ENCODE data around the gene FAM221B.

Gene FAM221B

DNA sequence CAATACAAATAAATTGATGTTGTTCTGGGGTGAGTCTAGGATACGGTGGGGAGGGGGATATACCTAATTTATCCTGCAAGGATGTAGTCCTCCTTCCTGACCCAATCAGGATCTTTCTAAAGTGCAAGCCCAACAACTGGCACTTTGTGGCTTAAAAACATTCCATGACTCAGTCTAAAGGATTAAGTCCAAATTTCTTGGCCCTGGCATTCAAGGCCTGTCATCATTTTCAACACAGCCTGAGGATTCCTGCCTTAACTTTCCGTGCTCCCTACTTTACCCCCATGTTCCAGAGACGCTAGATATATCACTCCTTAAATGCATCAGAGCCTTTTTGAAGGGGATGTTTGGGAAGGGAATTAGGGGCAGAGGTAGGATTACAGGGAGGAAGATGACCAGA, 1.0 kb downstream of the FAM221B start:
- H3K9me3 ChIP-seq (ENCODE audit: control insufficient read depth, low read length), result no peaks in the 10 kb centered on the region
- peaks cover 2% of the 10 kb centered on the region for H3K4me1 ChIP-seq
- TF ChIP-seq, protein P1, sequence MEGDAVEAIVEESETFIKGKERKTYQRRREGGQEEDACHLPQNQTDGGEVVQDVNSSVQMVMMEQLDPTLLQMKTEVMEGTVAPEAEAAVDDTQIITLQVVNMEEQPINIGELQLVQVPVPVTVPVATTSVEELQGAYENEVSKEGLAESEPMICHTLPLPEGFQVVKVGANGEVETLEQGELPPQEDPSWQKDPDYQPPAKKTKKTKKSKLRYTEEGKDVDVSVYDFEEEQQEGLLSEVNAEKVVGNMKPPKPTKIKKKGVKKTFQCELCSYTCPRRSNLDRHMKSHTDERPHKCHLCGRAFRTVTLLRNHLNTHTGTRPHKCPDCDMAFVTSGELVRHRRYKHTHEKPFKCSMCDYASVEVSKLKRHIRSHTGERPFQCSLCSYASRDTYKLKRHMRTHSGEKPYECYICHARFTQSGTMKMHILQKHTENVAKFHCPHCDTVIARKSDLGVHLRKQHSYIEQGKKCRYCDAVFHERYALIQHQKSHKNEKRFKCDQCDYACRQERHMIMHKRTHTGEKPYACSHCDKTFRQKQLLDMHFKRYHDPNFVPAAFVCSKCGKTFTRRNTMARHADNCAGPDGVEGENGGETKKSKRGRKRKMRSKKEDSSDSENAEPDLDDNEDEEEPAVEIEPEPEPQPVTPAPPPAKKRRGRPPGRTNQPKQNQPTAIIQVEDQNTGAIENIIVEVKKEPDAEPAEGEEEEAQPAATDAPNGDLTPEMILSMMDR (IDR thresholded peaks at IDR 0.05), result no peak

DNA sequence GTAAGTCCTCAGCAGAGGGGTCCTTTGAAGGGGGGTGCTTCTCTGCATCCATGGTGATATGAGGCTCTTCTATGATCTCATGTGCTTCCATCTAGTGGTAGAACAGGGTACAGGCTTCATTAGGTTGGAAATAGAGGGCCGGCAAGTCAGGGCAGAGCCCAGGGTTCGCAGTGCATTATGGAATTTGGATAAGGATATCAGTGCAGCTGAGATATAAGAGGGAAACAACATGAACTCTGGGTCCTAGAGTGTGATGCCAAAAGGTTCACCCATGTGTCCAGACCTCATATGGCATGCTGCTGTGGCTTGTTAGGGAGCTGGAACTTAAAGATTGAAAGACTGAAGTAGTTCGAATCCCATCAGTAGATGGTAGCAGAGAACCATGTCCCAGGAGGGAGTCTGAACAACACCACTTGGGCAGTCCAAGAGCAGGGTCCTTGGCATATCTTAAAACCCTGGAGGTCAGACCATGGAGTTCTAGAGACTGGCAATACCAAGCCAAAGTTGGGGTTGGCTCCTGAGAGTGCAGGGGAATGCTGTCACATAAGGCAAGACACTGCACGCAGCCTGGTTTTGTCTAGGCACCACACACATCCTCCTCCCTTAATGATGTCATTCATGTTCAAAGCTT, 2.3 kb downstream of the FAM221B start:
- H3K4me1 ChIP-seq, result peaks cover 2% of the 10 kb centered on the region
- H3K4me3 ChIP-seq (ENCODE audit: low read depth, low read length), result no peak overlapping the region
- H3K4me2 ChIP-seq (ENCODE audit: low read length), result no peak overlapping the region
- H3K9me3 ChIP-seq (ENCODE audit: control insufficient read depth, low read length), result no peaks in the 10 kb centered on the region
- H3K36me3 ChIP-seq (ENCODE audit: control insufficient read depth, insufficient read depth, low read length), result no peaks in the 10 kb centered on the region
- TF ChIP-seq, protein P1 (IDR thresholded peaks at IDR 0.05), result peak; percentile 53
- no peaks in the 10 kb centered on the region for H3K27me3 ChIP-seq (ENCODE audit: control insufficient read depth, insufficient read depth, low read length)
- peak overlapping the region; percentile 64 for H2AFZ ChIP-seq
- H3K9ac ChIP-seq, result no peak overlapping the region
- H3K79me2 ChIP-seq, result peaks cover 3% of the 10 kb centered on the region
- H3K27ac ChIP-seq, result no peak overlapping the region

More for the DNA sequence above, 1.0 kb downstream of the FAM221B start:
- H3K79me2 ChIP-seq, result peaks cover 3% of the 10 kb centered on the region
- no peak overlapping the region for H2AFZ ChIP-seq
- H3K27me3 ChIP-seq (ENCODE audit: control insufficient read depth, insufficient read depth, low read length), result no peaks in the 10 kb centered on the region
- H3K36me3 ChIP-seq (ENCODE audit: control insufficient read depth, insufficient read depth, low read length), result no peaks in the 10 kb centered on the region
- no peak overlapping the region for H3K9ac ChIP-seq
- H3K4me3 ChIP-seq (ENCODE audit: low read depth, low read length), result no peak overlapping the region
- H3K27ac ChIP-seq, result no peak overlapping the region
- no peak overlapping the region for H3K4me2 ChIP-seq (ENCODE audit: low read length)

DNA sequence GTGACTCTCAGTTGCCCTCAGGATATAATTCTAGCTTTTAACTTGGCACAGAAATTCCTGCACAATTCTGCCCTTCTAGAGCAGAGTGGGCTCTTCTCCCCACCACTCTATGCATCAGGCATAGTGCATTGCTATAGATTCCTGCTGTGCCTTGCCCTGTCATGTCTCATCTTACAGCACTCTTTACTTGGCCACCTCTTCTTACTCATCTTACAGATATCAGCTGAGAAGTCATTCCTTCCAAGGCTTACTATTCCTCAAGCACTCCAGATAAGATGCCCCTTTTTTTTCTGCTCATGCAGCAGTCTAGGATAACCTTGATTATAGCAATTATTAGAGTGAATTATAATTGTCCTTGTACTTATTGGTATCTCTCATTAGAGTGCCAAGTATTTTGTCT, 5.6 kb downstream of the FAM221B start:
- Histone ChIP-seq H2AFZ (no peak overlapping the region), H3K27me3 (ENCODE audit: control insufficient read depth, insufficient read depth, low read length) (no peaks in the 10 kb centered on the region), H3K4me1 (no peaks in the 10 kb centered on the region), H3K79me2 (no peaks in the 10 kb centered on the region), H3K36me3 (ENCODE audit: control insufficient read depth, insufficient read depth, low read length) (no peaks in the 10 kb centered on the region), H3K4me2 (ENCODE audit: low read length) (no peak overlapping the region), H3K9me3 (ENCODE audit: control insufficient read depth, low read length) (no peaks in the 10 kb centered on the region), H3K27ac (no peak overlapping the region), H3K9ac (no peak overlapping the region), H3K4me3 (ENCODE audit: low read depth, low read length) (no peak overlapping the region)
- TF ChIP-seq, protein P1 (IDR thresholded peaks at IDR 0.05), result no peak

DNA sequence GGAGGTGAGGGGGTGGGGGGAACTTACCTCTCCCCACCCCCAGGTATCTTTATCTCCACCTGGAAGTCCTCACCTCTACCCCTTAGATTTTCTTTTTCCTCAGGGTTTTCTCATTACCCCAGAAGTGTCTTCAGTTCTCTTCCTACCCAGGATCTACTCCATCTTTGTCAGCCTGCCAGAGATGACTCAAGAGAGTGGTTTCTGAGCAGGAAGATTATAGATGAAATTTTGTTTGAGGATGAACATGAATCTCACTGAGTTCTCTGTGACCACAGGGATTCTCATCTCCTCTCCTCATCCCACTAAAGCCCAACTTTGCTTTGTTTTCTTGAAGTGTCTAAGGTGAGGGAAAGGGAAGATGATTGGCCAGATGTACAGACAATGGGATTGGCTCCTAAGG, 8.5 kb downstream of the FAM221B start:
- H3K4me3 ChIP-seq (ENCODE audit: low read depth, low read length), result no peak overlapping the region
- TF ChIP-seq, protein P1 (IDR thresholded peaks at IDR 0.05), result no peak
- H3K27me3 ChIP-seq (ENCODE audit: control insufficient read depth, insufficient read depth, low read length), result no peaks in the 10 kb centered on the region
- H3K4me1 ChIP-seq, result no peaks in the 10 kb centered on the region
- no peaks in the 10 kb centered on the region for H3K79me2 ChIP-seq
- no peaks in the 10 kb centered on the region for H3K36me3 ChIP-seq (ENCODE audit: control insufficient read depth, insufficient read depth, low read length)
- no peaks in the 10 kb centered on the region for H3K9me3 ChIP-seq (ENCODE audit: control insufficient read depth, low read length)
- H3K4me2 ChIP-seq (ENCODE audit: low read length), result no peak overlapping the region
- H3K27ac ChIP-seq, result no peak overlapping the region
- no peak overlapping the region for H3K9ac ChIP-seq
- no peak overlapping the region for H2AFZ ChIP-seq

DNA sequence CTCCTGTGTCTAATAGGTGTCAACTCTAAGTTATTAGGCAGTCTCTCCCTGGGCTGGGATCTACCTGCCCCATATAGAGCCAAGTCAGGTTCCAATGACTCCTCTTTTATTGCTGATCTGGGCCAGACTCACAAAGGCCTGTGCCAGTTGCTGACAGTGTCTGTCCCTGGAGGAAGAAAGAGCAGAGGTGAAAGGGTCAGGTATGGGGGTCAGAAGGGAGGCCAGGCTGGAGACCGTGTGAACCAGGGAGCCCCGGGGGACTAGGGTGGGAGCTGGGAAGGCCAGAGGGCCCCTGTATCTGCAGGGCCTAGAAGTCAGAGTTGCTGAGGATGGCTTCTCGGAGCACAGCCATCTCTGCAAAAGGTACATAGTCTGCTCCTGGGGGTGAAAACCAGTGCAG, 10.2 kb downstream of the FAM221B start:
- TF ChIP-seq, protein P1 (IDR thresholded peaks at IDR 0.05), result no peak
- Histone ChIP-seq H3K4me3 (ENCODE audit: low read depth, low read length) (no peak overlapping the region), H3K27ac (no peak overlapping the region), H3K4me1 (peaks cover 8% of the 10 kb centered on the region), H3K79me2 (no peaks in the 10 kb centered on the region), H3K4me2 (ENCODE audit: low read length) (no peak overlapping the region), H3K36me3 (ENCODE audit: control insufficient read depth, insufficient read depth, low read length) (no peaks in the 10 kb centered on the region), H2AFZ (no peak overlapping the region), H3K9me3 (ENCODE audit: control insufficient read depth, low read length) (no peaks in the 10 kb centered on the region), H3K9ac (no peak overlapping the region), H3K27me3 (ENCODE audit: control insufficient read depth, insufficient read depth, low read length) (no peaks in the 10 kb centered on the region)
